ENCODE results near the gene TXNDC2. TPM values are rescaled to one million over a fixed set of nuclear protein-coding genes. Genes with fewer than 3 reads are reported as not detected.
A peak's percentile ranks its signal among the peaks of the same experiment; 100 is the strongest.

The TXNDC2 gene
- total and polyA plus RNA-seq, 4 donors, result 0.12 to 0.19 (median 0.16) TPM; not detected in 1

DNA sequence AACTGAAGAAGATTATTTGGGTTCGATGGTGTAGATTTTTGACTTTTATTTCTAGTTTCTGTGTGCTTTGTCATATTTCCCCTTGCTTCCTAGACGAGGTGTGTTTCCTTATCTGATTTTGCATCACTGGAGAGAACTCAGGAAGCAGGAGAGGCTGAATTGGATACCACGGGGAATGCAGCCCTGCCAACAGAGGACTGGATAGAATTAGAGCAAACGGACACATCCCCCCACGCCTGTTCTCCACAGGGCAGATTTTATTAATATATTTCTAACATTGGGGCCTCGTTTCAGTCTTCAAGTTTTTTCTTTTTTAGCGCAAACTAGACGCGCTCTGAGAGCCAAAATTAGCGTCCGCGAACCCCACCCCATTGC is 27.4 kb downstream of the TXNDC2 start:
- 6% methylated on average over 12 of the region's 12 CpGs for WGBS, 2 donors
- H3K9ac ChIP-seq (ENCODE audit: insufficient read depth in 1 of 2, low read length in 2 of 2), result no peak overlapping the region
- no peaks in the 10 kb centered on the region for H3K9me3 ChIP-seq (ENCODE audit: control insufficient read depth in 4 of 4, insufficient read depth in 3 of 4, low read length in 3 of 4)
- peaks cover 2 to 19% (median 7%) of the 10 kb centered on the region in 5 donors for H3K4me1 ChIP-seq (ENCODE audit: control insufficient read depth in 5 of 5, insufficient read depth in 5 of 5, low read length in 5 of 5)
- no peak overlapping the region for H3K4me3 ChIP-seq
- ATAC-seq (ENCODE audit: insufficient read depth, low FRiP score), result peak; percentile 4
- peaks cover 0 to 6% (median 0%) of the 10 kb centered on the region in 3 donors for H3K27me3 ChIP-seq (ENCODE audit: control insufficient read depth in 3 of 3, insufficient read depth in 3 of 3, low read length in 2 of 3)
- TF ChIP-seq, protein P1, sequence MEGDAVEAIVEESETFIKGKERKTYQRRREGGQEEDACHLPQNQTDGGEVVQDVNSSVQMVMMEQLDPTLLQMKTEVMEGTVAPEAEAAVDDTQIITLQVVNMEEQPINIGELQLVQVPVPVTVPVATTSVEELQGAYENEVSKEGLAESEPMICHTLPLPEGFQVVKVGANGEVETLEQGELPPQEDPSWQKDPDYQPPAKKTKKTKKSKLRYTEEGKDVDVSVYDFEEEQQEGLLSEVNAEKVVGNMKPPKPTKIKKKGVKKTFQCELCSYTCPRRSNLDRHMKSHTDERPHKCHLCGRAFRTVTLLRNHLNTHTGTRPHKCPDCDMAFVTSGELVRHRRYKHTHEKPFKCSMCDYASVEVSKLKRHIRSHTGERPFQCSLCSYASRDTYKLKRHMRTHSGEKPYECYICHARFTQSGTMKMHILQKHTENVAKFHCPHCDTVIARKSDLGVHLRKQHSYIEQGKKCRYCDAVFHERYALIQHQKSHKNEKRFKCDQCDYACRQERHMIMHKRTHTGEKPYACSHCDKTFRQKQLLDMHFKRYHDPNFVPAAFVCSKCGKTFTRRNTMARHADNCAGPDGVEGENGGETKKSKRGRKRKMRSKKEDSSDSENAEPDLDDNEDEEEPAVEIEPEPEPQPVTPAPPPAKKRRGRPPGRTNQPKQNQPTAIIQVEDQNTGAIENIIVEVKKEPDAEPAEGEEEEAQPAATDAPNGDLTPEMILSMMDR (IDR thresholded peaks at IDR 0.05; ENCODE audit: control extremely low read depth, extremely low read depth), result no peak
- no peak for DNase-seq
- H3K36me3 ChIP-seq (ENCODE audit: control insufficient read depth in 4 of 4, insufficient read depth in 4 of 4, low read length in 4 of 4), result peaks cover 0 to 5% (median 0%) of the 10 kb centered on the region in 4 donors
- H3K27ac ChIP-seq (ENCODE audit: low read depth in 1 of 2, low read length in 1 of 2), result peak overlapping the region; percentile 81 to 99

- TF ChIP-seq, protein P1 (IDR thresholded peaks at IDR 0.05; ENCODE audit: control extremely low read depth, extremely low read depth), result no peak
- Histone ChIP-seq H3K36me3 (ENCODE audit: control insufficient read depth in 4 of 4, insufficient read depth in 4 of 4, low read length in 4 of 4) (peaks cover 0 to 5% (median 0%) of the 10 kb centered on the region in 4 donors), H3K9ac (ENCODE audit: insufficient read depth in 1 of 2, low read length in 2 of 2) (peak within 1 kb of the TSS; percentile 76 to 95), H3K27me3 (ENCODE audit: control insufficient read depth in 3 of 3, insufficient read depth in 3 of 3, low read length in 2 of 3) (peaks cover 0 to 6% (median 0%) of the 10 kb centered on the region in 3 donors), H3K27ac (ENCODE audit: low read depth in 1 of 2, low read length in 1 of 2) (peak within 1 kb of the TSS; percentile 99), H3K9me3 (ENCODE audit: control insufficient read depth in 4 of 4, insufficient read depth in 3 of 4, low read length in 3 of 4) (no peaks in the 10 kb centered on the region), H3K4me1 (ENCODE audit: control insufficient read depth in 5 of 5, insufficient read depth in 5 of 5, low read length in 5 of 5) (peaks cover 3 to 24% (median 7%) of the 10 kb centered on the region in 5 donors), H3K4me3 (peak within 1 kb of the TSS; percentile 93)
- 0% methylated on average over 78 to 87 of the region's 87 CpGs for WGBS, 2 donors
- DNase-seq (peak; percentile 96 to 99 (median 97)), ATAC-seq (ENCODE audit: insufficient read depth, low FRiP score) (peak; percentile 94)
Measured at GRCh38 chr18:9913526-9914333, 28.0 kb downstream of the TXNDC2 start, which contains the start of gene VAPA. VAPA (plus strand) TSS chr18:9914016; CDS start chr18:9914257, 241 bp downstream.

DNA sequence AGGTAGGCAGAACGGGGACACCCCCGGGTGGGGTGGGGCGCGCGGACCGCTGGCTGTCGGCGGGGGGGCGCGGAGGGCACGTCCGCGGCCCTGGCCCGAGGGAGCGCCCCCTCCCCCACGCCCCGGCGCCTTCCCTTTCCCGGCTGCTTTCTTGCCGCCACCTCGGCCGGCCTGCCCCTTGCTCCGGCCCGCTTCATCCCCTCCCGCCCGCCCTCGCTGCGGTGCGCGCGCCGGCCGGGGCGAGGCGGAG is 28.5 kb downstream of the TXNDC2 start:
- H3K4me3 ChIP-seq, result peak overlapping the region; percentile 93
- ATAC-seq (ENCODE audit: insufficient read depth, low FRiP score) (no peak), DNase-seq (peak in 1 of 3 donors; percentile 46)
- peaks cover 0 to 4% (median 0%) of the 10 kb centered on the region in 3 donors for H3K27me3 ChIP-seq (ENCODE audit: control insufficient read depth in 3 of 3, insufficient read depth in 3 of 3, low read length in 2 of 3)
- H3K4me1 ChIP-seq (ENCODE audit: control insufficient read depth in 5 of 5, insufficient read depth in 5 of 5, low read length in 5 of 5), result peaks cover 6 to 24% (median 9%) of the 10 kb centered on the region in 5 donors
- H3K36me3 ChIP-seq (ENCODE audit: control insufficient read depth in 4 of 4, insufficient read depth in 4 of 4, low read length in 4 of 4), result peaks cover 0 to 5% (median 0%) of the 10 kb centered on the region in 4 donors
- no peaks in the 10 kb centered on the region for H3K9me3 ChIP-seq (ENCODE audit: control insufficient read depth in 4 of 4, insufficient read depth in 3 of 4, low read length in 3 of 4)
- TF ChIP-seq, protein P1 (IDR thresholded peaks at IDR 0.05; ENCODE audit: control extremely low read depth, extremely low read depth), result no peak
- 1 to 2% methylated on average over 9 to 35 of the region's 35 CpGs for WGBS, 2 donors
- H3K9ac ChIP-seq (ENCODE audit: insufficient read depth in 1 of 2, low read length in 2 of 2), result peak overlapping the region; percentile 76 to 78
- H3K27ac ChIP-seq (ENCODE audit: low read depth in 1 of 2, low read length in 1 of 2), result peak overlapping the region; percentile 99
